HEK293T (cell line): Measurements from ENCODE around the gene RBM38.

ENCODE experiments used
- BHLHE40 ChIP-seq: fragments of 450-650 bp; IDR thresholded peaks from 2 replicates; pipeline ENCODE4 v1.6.1; 2016; ENCODE audit warnings: mild to moderate bottlenecking, moderate library complexity, borderline replicate concordance
- ELF4 ChIP-seq: fragments of 450-650 bp; IDR thresholded peaks from 2 replicates; pipeline ENCODE4 v1.6.1; 2017; ENCODE audit warnings: antibody characterized with exemption
- FOXA1 ChIP-seq: fragments of 450-650 bp; IDR thresholded peaks from 2 replicates; pipeline ENCODE4 v1.6.1; 2016; ENCODE audit warnings: mild to moderate bottlenecking
- NFRKB ChIP-seq: fragments of 450-650 bp; IDR thresholded peaks from 2 replicates; pipeline ENCODE4 v1.6.1; 2016; ENCODE audit warnings: mild to moderate bottlenecking, moderate library complexity
- SP1 ChIP-seq: fragments of 450-650 bp; IDR thresholded peaks from 2 replicates; pipeline ENCODE4 v1.6.1; 2017
- SUZ12 ChIP-seq: fragments of 450-650 bp; IDR thresholded peaks from 2 replicates; pipeline ENCODE4 v1.6.1; 2016; ENCODE audit warnings: mild to moderate bottlenecking
- TARDBP ChIP-seq: fragments of 450-650 bp; IDR thresholded peaks from 2 replicates; pipeline ENCODE4 v1.6.1; 2016

- no peak for TF ChIP-seq SUZ12
- TF ChIP-seq TARDBP = no peak
- TF ChIP-seq BHLHE40 = no peak
- TF ChIP-seq SP1 = no peak
- no peak for TF ChIP-seq NFRKB
- TF ChIP-seq ELF4 = no peak
- TF ChIP-seq FOXA1 = no peak
These were observed 2.3 kb downstream of the RBM38 start for GRCh38 chr20:57393321-57394120.
